COLO668 (cell line): ENCODE data around the gene B3GNT9.
"Not testable (repeated sequence)": the region's sequence is repeated elsewhere in the genome, so short reads cannot be mapped to it uniquely, and the experiment has no call there.

Experiments
- DNase-seq: peaks from one replicate; lab custom pipeline; 2025; ENCODE audit not compliant: unreplicated experiment; lab: John Stamatoyannopoulos, UW

The B3GNT9 gene

DNA sequence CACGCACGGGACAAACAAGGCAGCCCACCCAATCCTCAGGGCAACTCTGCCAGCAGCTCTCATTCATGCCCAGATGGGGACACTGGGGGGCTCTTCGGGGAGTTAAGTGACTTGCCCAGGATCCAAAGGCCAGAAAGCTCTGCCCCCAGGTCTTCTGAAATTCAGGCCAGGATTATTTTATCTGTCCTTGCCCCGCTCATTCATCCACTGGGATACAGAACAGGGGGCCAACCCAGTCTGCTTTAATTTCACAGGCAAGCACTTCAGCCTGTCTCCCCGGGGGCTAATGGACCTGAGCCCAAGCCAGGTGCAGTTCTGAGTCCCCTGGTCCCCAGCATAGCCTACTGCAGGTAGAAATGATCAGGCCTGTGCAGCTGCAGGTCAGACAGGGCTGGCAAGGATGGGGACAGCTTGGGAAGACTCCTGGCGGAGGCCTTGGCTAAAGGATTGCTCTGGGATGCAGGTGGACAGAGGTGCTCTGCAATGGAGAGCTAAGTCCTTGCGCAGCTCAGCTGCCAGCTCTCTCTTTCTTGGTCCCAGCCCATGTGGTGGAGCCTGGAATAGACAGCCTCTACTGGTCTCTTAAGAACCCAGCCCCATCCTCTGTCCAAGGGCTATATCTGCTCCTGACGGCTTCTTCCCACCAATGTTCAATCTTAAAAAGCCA lies 766 bp upstream of the B3GNT9 start:
- no peak for DNase-seq

DNA sequence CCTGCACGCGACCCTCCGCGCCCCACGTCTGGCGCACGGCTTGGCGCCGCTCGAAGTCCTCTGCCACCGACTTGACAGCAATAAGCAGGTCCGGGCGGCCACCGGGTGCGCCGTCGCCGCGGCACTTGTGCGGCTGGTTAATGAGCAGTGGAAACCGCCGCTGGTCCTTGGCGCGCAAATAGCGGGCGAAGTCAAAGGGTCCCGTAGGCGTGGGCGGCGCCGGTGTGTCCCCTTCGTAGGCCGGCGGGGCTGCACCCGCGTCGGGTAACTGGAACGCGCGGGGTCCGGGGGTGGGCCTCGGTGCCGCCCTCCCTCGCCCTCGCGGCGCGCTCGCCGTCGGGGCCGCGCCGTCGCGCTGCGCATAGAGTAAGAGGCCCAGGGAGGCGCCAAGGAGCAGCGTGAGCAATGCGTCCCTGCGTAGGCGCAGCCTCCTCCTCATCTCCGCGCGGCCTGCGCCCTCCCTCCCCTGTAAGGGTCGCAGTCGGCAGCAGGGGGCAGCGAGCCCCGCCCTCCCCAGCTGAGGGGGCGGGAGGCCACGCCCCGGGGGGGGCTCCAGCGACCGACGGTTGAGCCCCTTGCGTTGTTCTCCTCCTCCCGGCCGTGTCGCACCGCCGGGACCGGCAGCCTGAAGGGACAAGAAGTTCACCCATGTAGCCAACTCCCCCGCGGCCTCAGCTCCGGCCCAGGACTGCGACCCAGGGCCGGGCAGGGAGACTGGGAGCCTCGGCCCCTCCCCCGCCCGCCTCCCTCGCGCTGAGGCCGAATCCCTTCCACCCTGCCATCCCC lies 558 bp downstream of the B3GNT9 start:
- peak; percentile 49 for DNase-seq

DNA sequence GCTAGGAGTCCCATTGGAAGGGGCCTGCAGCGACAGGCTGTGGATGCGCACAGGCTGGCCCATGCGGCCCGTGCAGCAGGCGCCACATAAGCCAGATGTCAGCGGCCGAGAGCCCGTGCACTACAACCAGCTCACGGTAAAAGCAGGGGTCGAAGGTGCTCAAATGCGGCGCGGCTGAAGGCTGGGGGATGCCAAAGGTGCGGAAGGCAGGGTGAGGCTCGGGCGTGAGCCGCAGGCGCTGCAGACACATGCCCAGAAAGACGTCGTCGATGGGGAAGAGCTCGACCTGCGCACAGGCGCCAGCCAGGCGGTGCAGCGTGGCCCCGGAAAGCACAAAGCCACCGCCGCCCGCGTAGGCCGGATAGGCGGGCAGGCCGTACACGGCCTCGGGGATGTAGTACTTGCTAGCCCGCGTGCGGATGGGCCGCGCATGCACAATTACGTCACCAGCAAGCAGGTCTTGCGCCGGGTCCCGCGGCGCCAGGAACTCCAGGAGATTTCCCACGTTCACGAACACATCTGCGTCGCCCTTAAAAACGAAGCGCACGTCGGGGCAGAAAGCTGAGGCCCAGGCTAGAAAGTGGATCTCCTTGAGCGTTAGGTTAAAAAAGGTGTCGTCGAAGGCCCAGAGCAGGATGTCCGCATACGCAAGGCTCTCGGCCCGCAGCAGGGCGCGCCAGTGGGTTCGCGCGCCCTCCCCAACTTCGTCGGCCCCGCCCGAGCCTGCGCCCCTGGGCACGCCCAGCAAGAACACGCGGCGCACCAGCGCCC lies 1.3 kb downstream of the B3GNT9 start:
- DNase-seq = no peak

DNA sequence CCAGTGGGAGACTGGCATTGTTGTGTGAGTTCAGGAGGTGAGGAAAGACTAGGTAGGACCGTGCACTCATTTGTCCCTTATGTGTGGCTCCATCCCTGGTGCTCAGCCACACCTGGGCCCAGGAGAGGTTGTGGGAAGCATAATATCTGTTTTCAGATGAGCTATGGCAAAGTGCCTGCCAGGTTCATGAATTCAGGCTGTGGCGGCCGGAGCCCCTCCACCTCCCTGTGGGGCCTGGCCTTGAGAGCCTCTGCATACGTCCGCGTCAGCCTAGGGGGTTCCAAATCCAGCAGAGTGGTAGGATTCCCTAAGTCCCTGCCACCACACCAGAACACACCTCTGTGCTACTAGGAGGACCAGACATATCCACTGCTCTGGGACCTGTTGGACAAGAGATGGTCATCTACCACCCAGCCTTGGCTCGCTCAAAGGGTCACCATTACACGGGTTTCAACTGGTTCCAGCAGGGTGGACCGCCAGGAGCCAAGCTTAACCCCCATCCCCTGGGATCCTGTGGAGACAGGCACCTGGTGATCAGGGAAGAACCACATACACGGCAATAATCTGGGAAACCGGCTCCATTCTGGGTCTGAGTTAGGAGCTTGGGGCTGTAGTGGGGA lies 2.0 kb downstream of the B3GNT9 start:
- DNase-seq = no peak

DNA sequence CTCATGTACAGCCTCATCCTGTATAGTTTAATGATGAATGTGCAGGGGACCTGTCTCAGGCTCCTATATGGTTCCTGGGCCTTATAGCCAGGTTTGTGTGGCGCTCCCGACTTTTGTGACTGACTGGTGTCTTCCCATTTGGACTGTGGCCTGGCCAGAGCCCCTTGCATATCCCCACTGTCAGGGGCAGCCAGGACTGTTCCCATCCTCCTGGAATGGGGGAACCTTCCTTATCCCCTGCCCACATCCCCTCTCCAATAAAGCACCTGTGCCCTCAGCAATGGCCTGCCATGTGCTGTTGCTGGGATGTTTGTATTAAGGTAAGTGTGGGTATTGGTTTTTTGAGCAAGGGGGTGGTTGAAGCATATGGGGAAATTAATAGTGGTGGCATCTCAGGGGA lies 2.6 kb downstream of the B3GNT9 start:
- no peak for DNase-seq

DNA sequence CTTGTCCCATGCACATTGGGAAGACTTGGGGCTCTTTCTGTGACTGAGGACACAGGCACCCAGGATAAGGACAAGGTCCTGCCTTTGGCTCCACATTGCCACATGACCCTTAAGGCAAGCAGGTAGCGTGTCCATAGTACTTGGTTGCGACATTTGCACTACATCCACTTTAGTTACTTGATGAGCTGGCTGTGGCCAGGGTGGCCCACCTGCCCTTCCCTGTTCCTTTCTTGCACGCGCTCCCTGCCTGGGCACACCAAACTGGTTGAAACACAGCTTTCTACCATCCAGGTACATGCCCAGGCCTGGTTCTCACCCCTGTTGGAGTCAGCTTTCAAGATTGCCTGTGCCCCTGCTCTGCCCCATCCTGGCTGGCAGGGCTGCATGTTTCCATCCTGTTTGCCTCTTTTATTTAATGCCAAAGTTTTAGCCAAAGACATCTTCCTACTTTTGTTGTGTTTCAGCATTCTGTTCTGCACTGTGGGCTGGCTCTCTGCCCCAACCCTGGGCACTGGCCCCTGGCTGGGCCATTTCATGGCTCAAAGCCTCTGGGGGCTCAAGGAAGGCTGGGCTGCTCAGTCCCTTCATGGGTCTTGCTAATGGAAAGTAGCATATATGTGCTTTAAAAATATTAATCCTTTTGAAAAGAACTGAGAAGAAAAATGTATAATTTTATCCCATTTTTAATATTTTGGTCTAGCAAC lies 3.2 kb downstream of the B3GNT9 start:
- no peak for DNase-seq

DNA sequence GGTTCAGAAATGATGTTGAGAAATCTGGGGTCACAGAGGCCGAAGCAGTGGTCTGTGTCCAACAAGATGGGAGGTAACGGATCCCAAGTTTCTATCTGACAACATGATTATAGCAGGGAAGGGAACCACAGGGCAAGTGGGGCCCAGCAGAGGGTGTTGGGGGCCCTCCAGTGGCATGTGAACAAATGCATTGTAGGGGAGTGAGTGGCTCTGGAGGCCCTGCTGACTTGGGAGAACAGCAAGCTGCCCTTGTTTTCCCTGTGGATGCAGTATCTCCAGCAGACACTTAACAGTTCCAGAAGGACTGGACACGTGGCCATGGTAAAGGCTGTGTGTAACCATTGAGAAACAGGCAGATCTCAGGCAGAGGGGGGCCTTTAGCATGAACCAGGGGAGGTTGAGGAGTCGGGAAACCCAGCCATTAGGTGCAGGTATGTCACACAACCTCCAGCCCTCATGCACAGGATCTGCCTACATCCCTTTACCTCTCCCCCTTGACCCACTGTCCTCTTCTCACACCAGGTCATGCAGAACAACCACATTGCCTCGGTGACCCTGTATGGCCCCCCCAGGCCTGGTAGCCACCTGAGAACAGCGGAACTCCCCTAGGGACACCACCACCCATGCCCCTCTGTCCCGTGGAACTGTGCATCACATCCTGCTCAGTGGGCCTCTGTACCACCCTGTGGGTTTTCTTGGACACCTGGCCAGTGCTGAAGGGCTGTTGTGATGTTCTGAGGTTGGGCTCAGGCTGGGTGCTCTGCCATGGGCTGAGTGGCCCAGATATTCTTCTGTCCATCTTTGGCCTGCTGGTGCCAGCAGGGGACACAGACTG lies 4.1 kb downstream of the B3GNT9 start:
- DNase-seq = no peak

DNA sequence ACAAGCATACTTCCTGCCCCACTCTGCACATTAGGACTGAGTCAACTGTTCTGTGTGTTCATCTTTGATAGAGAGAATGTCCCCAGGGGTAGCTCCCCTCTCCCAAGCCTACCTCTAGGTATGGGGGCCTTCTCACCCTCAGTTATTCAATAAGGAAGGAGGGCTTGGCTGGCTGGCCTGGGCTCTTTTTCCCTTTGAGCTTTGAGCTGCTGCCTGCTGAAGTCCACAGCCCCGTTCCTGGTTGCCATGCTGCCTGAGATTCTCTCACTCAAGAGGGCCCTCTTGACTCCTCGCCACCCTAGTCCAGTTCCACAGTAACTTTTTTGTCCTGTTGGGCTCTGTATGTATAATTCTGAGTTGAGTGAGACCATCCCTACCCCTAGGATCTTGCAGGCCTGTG lies 5.1 kb downstream of the B3GNT9 start:
- no peak for DNase-seq

DNA sequence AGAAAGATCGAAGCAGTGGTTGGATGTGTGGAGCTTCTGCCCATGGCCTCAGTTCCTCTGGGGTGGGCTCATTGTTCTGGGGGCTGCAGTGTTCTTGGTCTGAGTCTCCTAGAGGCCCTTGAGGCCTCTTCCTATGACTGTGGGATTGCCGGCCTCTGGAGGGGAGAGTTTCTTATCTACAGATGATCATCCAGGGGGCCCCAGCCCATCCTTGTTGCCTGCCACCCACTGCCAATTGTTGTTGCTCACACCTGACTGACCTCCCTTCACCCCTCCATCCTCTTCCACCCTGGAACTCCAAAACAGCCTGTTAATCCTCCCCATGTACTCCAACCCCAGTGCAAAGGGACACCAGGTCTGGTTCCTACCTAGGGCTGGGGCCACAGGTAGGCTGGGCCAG lies 5.9 kb downstream of the B3GNT9 start:
- DNase-seq = no peak

DNA sequence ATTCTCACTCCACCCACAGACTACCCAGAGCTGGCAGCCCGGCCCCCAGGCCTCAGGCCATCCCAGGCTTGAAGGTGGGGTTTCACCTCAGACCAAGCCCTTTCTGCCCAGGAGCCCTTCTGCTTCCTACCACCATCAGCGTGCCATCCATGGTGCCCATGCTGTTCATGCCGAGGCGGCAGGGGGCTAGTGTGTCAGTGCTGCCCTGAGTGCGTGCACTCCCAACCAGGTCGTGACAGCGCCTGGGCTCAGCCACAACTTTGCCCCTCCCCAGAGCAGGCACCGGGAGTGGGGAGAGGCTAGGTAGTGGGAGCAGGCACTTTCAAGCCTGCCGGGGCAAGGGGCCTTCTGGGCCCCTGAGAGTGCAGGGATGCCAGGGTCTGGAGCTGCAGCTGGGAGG lies 8.5 kb downstream of the B3GNT9 start:
- DNase-seq = no peak

DNA sequence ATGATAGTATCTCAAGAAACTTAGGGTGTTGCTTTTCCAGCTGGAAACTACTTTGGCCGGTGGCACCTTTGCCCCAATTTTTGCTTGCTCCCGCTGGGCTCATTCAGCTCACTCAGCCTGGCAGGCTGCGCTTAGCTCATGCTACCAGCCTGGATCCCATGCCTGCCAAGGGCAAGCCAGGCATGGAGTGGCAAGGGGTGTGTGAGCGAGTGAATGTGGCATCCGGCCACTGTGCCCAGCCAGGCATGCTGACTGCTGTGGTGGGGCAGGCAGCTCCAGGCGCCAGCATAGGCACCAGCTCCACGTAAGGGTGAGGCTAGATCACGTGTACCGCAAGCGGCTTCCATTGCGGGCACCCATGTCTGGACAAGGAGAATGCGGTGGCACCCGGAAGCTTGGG lies 9.4 kb downstream of the B3GNT9 start:
- DNase-seq = no peak

DNA sequence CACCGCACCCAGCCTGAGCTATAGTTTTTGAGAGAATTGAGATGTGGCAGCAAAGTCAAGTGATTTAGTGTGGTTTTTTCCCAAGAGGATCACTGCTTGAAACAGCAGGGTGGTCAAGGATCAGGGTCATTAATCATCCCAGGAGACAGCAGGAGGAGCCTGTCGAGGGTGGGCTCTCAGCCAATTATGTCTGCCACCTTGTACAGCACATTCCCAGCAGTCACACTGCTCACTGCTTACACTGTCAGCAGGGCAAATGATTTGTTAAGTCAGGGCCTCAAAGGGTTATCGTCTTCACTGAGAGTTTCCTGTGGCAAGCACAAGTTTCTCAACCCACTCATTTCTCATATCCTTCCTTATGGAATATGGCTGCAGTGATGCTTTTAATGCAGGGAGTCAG lies 13.2 kb downstream of the B3GNT9 start:
- no peak for DNase-seq

DNA sequence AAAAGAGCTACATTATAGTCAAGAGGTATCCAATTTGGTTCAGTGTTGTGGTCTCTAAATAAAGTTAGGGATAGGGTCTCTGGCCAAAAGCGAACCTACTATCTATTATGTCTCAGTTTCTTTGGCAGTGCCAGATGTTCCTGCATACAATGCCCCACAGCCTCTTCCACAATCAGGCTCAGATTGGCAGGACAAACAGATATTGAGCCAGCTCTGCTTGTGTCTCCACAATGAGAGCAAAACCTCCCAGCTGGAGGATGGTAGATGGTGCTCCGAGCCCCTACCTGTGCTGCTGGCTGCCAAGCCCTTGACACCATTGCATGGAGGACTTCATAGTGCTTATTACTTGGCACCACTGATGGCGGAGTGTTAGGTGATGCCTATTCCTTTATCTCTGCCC lies 21.4 kb downstream of the B3GNT9 start:
- no peak for DNase-seq

DNA sequence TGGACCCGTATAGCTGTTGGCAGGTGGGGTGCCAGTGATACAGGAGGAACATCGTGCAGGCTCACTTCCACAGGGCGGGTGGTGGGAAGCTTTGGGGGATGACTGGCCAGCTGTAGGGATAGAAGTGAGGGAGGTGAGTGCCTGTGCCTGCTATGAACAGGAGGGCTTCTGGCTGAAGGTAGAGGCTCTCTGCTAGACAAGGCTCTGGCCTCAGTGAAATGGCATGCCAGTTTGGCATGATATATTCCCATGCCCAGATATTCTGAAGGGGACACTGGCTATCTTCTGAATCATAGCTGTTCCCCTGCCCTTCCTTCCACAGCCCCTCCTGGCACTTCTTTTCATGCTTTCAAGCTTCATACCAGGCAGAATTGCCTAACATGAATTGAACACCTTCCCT lies 21.9 kb downstream of the B3GNT9 start:
- DNase-seq = no peak

DNA sequence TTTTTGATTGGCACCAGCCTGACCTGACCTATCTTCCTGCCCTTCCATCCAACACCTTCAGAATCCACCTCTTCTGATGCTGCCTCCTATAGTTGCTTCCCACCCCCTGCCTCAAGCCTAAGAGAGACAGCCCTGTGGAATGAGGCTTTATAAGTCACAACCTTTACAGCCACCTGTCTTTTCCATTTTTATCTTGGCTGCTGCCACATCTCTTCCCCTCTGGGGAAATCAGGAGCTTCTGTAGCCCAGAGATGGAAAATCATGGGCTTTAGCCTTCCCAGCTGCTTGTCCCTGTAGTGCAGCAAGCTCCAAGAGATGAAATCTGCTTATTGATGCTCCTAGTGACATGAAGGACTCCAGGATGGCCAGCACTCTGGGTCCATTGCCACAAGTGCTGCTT lies 22.4 kb downstream of the B3GNT9 start:
- no peak for DNase-seq

DNA sequence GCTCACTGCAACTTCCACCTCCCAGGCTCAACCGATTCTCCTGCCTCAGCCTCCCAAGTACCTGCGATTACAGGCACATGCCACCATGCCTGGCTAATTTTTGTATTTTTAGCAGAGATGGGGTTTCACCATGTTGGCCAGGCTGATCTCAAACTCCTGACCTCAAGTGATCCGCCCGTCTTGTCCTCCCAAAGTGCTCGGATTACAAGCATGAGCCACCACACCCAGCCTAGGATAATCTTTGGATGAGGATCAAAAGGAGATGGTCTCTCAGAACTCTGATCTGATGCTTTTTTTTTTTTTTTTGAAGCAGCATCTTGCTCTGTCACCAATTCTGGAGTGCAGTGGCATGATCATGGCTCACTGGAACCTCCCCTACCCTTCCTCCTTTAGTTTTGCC lies 28.0 kb downstream of the B3GNT9 start:
- not testable (repeated sequence) for DNase-seq

DNA sequence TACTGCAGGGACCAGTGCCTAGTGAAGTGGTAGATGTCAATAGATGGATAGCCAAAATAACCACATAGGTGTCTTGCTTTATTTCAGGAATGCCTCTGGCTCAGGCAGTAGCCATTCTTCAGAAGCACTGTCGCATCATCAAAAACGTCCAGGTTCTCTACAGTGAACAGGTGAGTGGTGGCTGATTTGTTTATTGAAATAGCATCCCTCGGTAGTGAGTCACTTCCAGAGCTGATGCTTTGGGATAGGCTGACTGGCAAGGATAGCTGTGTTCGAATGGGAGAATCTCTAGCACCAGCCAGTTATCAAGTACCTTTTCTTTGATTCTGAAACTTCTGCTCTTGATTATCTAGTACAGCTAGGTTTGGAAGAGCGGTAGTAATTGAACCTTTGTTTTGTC lies 30.8 kb downstream of the B3GNT9 start:
- DNase-seq = no peak

DNA sequence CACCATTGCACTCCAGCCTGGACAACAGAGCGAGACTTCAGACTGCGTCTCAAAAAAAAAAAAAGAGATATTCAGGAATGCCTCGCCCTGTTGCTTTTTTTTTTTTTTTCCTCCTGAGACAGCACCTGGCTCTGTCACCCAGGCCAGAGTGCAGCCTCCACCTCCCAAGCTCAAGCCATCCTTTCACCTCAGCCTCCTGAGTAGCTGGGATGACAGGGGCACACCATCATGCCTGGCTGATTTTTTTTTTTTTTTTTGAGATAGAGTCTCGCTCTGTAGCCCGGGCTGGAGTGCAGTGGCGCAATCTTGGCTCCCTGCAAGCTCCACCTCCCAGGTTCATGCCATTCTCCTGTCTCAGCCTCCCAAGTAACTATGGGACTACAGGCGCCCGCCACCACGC lies 33.1 kb downstream of the B3GNT9 start:
- DNase-seq = no peak

DNA sequence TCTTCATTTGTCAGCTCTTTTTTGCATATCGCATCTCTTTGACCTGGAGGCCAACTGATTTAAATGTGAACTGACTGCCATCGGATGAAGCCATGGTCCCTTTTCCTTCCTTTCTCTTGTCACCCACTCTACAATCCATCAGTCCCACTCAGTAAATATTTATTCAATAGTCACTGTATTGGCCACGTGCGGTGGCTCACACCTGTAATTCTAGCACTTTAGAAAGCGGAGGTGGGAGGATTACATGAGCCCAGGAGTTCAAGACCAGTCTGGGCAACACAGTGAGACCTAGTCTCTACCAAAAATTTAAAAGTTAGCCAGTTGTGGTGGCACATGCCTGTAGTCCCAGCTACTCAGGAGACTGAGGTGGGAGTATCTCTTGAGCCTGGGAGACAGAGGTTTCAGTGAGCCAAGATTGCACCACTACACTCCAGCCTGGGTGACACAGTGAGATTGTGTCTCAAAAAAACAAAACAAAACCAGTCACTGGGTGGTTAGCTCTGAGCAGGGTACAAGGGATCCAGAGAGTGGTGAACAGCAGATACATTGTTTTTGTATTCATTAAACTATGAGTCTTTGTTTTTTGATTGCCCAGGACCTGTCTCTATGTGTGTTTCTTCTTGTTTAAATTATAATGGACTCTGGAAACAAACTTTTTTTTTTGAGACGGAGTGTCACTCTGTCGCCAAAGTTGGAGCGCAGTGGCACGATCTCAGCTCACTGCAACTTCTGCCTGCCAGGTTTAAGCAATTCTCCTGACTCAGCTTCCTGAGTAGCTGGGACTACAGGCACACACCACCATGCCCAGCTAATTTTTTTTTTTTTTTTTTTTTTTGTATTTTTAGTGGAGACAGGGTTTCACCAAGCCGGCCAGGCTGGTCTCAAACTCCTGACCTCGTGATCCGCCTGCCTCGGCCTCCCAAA lies 34.1 kb downstream of the B3GNT9 start:
- peak; percentile 47 for DNase-seq
